Prostate gland (tissue), 2 donors: Measurements from ENCODE around the gene WNT16.

ENCODE experiments used
- CTCF ChIP-seq, 4 experiments: fragments of 200-600 bp in 2 of 4; fragments of 450-650 bp in 2 of 4; sonication (generic) in 2 of 4; IDR thresholded peaks; 1 replicate in 3 of 4; 2 replicates in 1 of 4; pipeline ENCODE4 v1.5.1; 2016 to 2019; ENCODE audit warnings: antibody characterized with exemption in 4 of 4, mild to moderate bottlenecking in 2 of 4, moderate library complexity in 2 of 4
- POLR2AphosphoS5 ChIP-seq: sonication (generic); formaldehyde crosslinking; IDR thresholded peaks from one replicate; pipeline ENCODE4 v1.6.1; 2017; ENCODE audit warnings: antibody characterized with exemption

- TF ChIP-seq POLR2AphosphoS5 (no peak), CTCF (IDR thresholded peaks at IDR 0.05) (no peak)
Observed at GRCh38 chr7:121385800-121386179, 57.0 kb downstream of the WNT16 start.
